Activated CD4-positive, CD25-positive, alpha-beta regulatory T cell treated with anti-CD3 and anti-CD28 coated beads, Interleukin-2, amount 50 U/mL, for 16 hours (primary cell): ENCODE measurements around the gene INPP4B.

ENCODE experiments used
- DNase-seq: peaks from one replicate; pipeline ENCODE4 v3.0.0-alpha.2; 2020; ENCODE audit warnings: low read depth, low spot score

Gene INPP4B

DNA sequence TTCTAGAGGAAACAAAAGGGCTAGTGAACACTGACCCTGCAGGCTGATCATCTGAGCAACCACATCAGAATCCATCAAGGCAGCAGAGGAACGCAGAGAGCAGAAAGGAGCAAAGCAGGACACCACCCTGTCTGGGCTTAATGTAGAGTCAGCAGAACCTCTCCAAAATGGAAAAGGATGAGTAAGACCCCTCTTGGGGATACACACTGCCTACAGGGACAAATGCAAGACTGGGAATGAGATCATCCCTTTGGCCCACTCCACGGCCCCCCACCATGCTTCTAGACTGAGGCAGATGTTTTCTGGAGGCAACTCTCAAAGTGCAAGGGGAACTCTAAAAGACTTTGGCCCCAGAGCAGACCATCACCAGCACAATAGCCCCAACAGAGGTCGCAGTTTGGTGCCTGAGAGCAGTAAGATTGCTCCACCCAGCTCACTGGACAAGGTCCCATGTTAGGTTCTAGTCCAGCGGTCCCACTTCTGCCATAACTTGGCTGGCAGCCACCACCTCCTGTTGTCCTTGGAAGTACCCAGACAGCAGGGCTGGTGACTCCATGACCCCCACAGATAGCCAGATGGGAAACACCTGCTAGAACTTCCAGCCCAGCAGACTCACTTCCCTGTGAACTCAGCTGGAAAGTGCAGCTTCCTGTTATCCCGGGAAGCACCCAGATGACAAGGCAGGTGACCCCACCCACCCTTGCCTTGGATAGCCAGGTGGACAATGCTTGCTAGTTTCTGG, 372.7 kb downstream of the INPP4B start:
- no peak for DNase-seq

GRCh38 chr4:142467088-142467487, 379.0 kb downstream of the INPP4B start:
- no peak for DNase-seq

DNA sequence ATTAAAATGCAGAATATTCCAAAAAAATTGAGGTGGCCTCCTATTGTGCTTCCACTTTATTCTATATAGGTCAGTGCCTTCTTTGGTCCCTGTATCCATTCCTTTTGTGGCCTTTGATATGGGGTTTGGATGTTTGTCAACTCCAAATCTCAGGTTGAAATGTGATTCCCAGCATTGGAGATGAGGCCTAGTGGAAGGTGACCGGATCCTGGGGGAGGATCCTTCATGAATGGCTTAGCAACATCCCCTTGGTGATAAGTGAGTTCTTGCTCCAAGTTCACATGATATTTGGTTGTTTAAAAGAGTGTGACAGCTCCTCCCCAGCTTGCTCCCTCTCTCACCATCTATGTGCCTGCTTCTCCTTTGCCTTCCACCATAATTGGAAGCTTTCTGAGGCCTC, 380.6 kb downstream of the INPP4B start:
- no peak for DNase-seq

DNA sequence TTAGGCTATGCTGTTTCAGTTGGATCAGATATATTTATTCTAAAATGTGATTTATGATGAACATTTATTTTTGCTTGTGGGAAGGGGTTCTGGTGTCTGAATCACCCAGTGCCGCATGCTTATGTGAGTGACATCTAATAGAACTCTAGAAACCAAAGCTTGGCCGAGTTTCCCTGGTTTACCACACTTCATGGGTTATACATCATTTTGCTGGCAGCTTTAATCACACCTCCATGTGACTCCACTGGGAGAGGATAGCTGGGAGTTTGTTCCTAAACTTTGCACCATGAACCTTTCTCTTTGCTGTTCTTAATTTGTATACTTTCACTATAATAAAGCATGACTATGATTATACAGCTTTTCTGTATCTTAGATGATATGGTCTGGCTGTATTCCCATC, 382.9 kb downstream of the INPP4B start:
- DNase-seq, result no peak

DNA sequence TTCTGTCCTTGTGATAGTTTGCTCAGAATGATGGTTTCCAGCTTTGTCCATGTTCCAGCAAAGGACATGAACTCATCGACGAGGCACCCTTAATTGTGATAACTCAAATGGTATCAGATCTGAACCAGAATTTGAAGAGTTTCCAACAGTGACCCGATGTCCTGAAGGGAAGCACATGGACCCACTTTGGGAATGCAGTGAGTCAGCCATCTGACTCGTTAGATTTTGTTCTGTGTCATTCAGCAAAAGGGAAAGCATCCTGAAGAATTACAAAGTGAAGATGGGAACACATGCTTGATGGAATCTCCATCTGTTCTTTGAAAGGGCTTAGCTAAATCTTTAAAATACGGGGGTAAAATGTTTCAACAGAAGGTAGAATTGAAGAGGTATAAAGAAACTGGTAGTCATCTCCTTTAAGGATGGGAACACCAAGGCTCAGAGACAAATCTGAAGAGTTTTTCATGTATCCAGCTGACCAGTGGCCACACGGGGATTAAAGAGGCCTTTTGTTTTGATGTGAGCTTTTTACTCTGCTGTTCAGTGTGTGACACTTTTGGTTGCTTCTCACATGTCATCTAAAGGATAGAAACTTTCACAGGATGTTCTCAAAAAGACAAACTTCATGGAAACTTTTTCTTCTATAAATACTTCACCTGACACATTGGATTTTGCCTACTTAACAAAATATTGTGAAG, 393.8 kb downstream of the INPP4B start:
- DNase-seq, result no peak

DNA sequence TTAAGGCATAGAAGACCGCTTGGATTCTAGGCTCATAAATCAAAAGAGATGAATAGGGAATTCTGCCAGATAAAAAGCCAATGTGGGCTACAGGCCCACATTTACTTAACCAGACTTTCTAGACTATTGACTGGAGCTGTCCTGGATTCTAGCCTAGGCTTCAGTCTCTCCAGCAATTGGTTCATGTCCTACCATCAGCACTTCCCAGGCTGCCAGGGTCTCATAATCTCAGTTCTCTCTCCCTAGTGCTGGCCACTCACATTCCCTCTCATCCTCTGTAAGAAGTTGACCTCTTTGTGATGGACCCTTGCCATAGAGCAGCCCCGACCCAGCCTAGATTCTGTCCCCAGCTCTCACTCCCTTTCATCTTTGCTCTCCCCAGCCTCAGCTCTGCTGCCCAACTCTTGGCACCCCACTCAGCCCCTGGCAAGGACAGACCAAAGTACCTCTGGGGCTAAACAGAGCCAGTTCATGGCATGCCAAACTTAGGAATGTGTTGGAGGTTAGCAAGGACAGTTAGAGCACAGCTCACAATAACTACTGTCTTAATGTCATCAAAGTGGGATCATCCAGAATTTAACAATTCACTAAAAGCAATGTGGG, 396.2 kb downstream of the INPP4B start:
- no peak for DNase-seq

DNA sequence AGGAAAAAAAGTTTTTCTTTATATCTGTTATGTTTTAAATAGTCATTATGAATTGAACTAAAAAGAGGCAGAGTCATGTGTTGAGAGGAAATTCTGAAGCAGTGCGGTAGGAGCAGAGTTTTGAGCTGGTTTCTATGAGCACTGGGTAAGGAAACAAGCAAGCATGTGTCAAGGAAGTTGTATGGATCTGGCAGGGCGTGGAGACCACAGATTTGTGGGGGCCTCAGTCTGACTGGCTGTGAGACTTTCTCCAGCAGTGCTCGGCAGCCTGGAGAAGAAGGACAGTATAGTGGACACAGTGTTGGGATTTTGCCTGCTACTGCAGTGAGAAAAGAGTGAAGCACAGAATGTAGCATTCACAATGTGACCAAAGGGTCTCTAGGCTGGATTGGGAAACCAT, 399.1 kb downstream of the INPP4B start:
- DNase-seq, result no peak

GRCh38 chr4:142443469-142443868, 402.6 kb downstream of the INPP4B start:
- no peak for DNase-seq

DNA sequence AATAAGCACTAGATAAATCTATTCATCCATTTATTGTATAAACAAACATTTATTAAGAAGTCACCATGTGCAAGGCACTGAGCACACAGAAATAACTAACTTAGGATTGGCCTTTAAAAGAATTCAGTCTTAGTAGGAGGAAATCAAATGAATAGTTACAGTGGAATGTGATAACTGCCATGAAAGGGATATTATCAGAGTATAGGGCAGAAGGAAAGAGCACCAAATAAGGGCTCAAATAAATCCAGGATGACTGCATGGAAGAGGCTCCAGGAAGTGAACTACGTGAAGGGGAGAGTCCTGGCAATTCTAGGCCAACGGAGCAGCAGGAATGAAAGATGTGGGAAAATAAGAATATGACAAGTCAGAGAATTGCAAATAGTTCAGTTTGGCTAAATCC, 406.0 kb downstream of the INPP4B start:
- DNase-seq, result no peak

DNA sequence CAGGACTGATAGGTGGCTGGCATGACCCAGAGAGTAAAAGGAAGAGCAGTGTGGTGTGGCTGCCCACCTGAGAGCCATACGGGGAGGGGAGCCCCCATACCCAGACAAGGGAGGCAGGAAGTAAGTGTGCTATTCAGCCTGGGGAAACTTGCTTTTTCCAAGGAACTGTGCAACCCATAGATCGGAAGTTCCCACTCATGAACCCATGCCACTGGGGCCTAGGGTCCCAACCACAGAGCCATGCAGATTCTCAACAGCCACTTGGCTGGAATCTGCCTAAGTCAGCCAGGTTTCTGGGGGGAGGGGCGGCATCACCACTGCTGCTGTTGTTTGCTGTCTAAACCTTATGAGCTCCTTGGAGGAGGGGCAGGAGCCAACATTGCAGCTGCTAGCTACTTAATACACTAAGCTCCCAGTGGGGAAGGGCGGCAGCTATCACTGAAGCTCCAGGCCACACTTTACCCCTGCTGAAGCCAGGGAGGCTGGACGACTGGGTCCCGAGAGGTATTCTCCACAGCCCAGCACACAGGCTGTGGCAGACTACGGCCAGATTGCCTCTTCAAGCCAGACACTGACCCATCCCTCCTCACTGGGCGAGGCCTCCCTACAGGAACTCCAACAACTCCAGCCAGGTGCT, 410.4 kb downstream of the INPP4B start:
- no peak for DNase-seq

- no peak for DNase-seq
Measured at GRCh38 chr4:142434519-142435224, 411.4 kb downstream of the INPP4B start.

GRCh38 chr4:142428715-142429114, 417.4 kb downstream of the INPP4B start:
- no peak for DNase-seq

- DNase-seq, result no peak
Measured at GRCh38 chr4:142427456-142427855, 418.6 kb downstream of the INPP4B start.

GRCh38 chr4:142423861-142424260, 422.2 kb downstream of the INPP4B start:
- no peak for DNase-seq

DNA sequence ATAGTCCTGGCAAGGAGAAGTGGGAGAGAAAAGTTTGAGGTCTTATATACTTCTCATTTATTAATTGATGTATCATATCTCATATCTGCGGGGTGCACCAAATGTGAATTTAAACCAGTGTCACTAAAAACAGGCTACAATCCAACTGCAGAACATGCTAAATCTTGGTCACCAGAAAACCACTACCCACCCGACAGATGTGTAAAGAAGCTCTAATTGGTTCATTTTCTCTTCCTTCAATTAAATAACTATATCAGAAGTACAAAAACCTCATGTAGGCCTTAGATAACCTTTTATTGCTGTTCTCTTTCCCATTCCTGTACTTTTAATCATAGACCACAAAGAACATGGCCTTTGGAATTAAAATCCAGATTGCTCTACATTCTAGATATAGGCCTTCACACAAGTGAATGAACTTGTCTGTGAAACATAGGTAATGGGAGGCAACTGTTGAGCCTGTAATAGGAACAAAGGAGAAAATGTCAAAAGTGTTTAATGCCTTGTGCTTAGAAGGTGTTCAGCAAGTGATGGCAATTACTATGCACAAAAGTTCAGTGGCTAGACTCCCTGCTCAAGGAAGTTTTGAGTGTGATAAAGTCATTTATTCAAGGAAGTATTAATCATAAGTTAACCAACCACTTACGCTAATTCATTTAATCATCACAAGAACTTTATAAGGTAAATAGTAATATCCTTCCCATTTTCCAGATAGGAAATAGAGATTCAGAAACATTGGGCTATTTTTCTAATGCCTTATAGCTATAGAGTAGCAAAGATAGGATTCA, 425.6 kb downstream of the INPP4B start:
- no peak for DNase-seq

- DNase-seq, result no peak
Measured at GRCh38 chr4:142419712-142420111, 426.4 kb downstream of the INPP4B start.

DNA sequence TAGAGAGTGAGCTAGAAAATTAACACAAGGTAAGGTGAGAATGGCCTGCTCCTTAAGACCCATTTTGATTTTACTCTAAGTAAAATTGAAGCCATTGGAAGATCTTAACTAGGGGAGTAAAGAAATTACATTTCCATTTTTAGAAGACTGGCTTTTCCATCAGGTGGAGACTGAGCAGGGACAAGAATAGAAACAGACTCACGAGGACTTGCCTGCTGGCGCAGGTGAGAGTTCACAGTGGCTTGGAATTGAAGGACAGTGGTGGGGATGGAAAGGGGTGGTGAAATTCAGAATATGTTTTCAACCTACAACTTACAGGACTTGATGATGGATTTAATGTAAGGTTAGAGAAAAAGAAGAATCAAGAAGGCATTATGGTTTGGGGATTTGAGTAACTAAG, 427.4 kb downstream of the INPP4B start:
- no peak for DNase-seq

DNA sequence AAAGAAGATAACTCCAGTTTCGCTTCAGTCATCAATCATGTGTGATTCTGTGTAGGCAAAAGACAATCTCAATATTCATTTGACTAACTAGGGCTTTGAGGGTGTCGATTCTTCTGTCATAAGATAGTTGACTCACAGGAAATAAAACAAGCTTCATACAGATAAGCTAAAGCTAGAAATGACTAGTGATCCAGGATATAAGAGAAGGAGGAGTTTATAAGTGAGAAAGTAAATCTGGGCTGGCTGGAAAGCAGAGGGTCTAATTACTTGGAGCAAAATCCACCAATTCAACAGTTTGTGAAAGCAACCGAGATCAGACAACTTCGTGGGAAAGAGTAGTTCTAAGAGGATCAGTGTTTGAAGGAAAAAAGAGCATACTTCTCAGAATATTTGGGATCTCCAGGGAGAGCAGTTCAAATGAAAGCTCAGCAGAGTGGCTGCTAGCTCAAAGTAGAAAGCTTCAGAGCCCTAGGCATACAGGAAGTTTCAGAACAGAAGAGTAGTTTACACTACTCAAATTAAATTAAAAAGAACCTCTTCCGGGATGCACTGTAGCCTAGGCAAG, 429.3 kb downstream of the INPP4B start:
- no peak for DNase-seq

- no peak for DNase-seq
Measured at GRCh38 chr4:142416121-142416520, 430.0 kb downstream of the INPP4B start.

- DNase-seq, result no peak
Measured at GRCh38 chr4:142414366-142414990, 431.6 kb downstream of the INPP4B start.
